ENCODE results near the gene CCDC122. TPM values are rescaled to one million over a fixed set of nuclear protein-coding genes. Genes with fewer than 3 reads are reported as not detected.

Gene CCDC122
- total RNA-seq, 4 donors from 2014 or later = 3.5 to 18.0 (median 5.8) TPM

GRCh38 chr13:43883631-43884030 lies 4.1 kb upstream of the CCDC122 start:
- TF ChIP-seq CTCF (IDR thresholded peaks at IDR 0.05) = no peak
- TF ChIP-seq POLR2A (IDR thresholded peaks at IDR 0.05) = no peak
- Histone ChIP-seq H3K27me3 (no peaks in the 10 kb centered on the region), H3K4me3 (no peak overlapping the region), H3K9me3 (no peaks in the 10 kb centered on the region), H3K4me1 (no peaks in the 10 kb centered on the region), H3K36me3 (no peaks in the 10 kb centered on the region), H3K27ac (no peak overlapping the region)
- intact Hi-C loops (cut with DNase I; ENCODE audit: low total_unique reads) = no loop called here
- no peak for DNase-seq

GRCh38 chr13:43881580-43881979 lies 2.0 kb upstream of the CCDC122 start:
- Histone ChIP-seq H3K27me3 (no peaks in the 10 kb centered on the region), H3K4me1 (no peaks in the 10 kb centered on the region), H3K27ac (no peak overlapping the region), H3K36me3 (no peaks in the 10 kb centered on the region), H3K9me3 (no peaks in the 10 kb centered on the region), H3K4me3 (no peak overlapping the region)
- no peak for DNase-seq
- TF ChIP-seq CTCF (IDR thresholded peaks at IDR 0.05) = no peak
- no peak for TF ChIP-seq POLR2A (IDR thresholded peaks at IDR 0.05)
- intact Hi-C loops (cut with DNase I; ENCODE audit: low total_unique reads) = no loop called here

GRCh38 chr13:43880926-43881325 lies 1.4 kb upstream of the CCDC122 start:
- Histone ChIP-seq H3K27ac (no peak overlapping the region), H3K4me3 (no peak overlapping the region), H3K27me3 (no peaks in the 10 kb centered on the region), H3K9me3 (no peaks in the 10 kb centered on the region), H3K4me1 (no peaks in the 10 kb centered on the region), H3K36me3 (no peaks in the 10 kb centered on the region)
- intact Hi-C loops (cut with DNase I; ENCODE audit: low total_unique reads) = no loop called here
- DNase-seq = no peak
- no peak for TF ChIP-seq POLR2A (IDR thresholded peaks at IDR 0.05)
- TF ChIP-seq CTCF (IDR thresholded peaks at IDR 0.05) = no peak

- Histone ChIP-seq H3K9me3 (no peaks in the 10 kb centered on the region), H3K4me1 (no peaks in the 10 kb centered on the region), H3K36me3 (no peaks in the 10 kb centered on the region), H3K27me3 (no peaks in the 10 kb centered on the region), H3K27ac (peak overlapping the region; percentile 91 to 95), H3K4me3 (peak overlapping the region; percentile 76 to 91)
- no peak for DNase-seq
- TF ChIP-seq CTCF (IDR thresholded peaks at IDR 0.05) (no peak), POLR2A (IDR thresholded peaks at IDR 0.05) (no peak)
- intact Hi-C loops (cut with DNase I; ENCODE audit: low total_unique reads) = no loop called here
Measured at GRCh38 chr13:43880214-43880855, 795 bp upstream of the CCDC122 start.

GRCh38 chr13:43879755-43880181 lies 228 bp upstream of the CCDC122 start, which contains the start of gene LACC1:
Gene LACC1, plus strand, starts transcription at chr13:43879904. Its CDS starts 1,082 bp downstream, at chr13:43880986.
- no peaks in the 10 kb centered on the region for H3K9me3 ChIP-seq
- TF ChIP-seq POLR2A (IDR thresholded peaks at IDR 0.05) = no peak
- H3K4me1 ChIP-seq = no peaks in the 10 kb centered on the region
- DNase-seq = peak in 1 of 2 donors; percentile 53
- H3K4me3 ChIP-seq = peak within 1 kb of the TSS; percentile 76 to 91
- H3K27ac ChIP-seq = peak within 1 kb of the TSS; percentile 91 to 95
- H3K27me3 ChIP-seq = no peaks in the 10 kb centered on the region
- intact Hi-C loops (cut with DNase I; ENCODE audit: low total_unique reads) = no loop called here
- H3K36me3 ChIP-seq = no peaks in the 10 kb centered on the region
